Fibroblast of peridontal ligament (primary cell): Measurements from ENCODE around the gene HES4.
"Not testable (repeated sequence)": the region's sequence is repeated elsewhere in the genome, so short reads cannot be mapped to it uniquely, and the experiment has no call there.

Experiments used
- DNase-seq: peaks from one replicate; pipeline ENCODE4 v3.0.0-alpha.2; 2010; ENCODE audit errors: extremely low read depth

Gene HES4

GRCh38 chr1:1033731-1034438 is 34.0 kb upstream of the HES4 start:
- DNase-seq = no peak

GRCh38 chr1:1033009-1033587 is 33.2 kb upstream of the HES4 start:
- DNase-seq = peak; percentile 28

DNA sequence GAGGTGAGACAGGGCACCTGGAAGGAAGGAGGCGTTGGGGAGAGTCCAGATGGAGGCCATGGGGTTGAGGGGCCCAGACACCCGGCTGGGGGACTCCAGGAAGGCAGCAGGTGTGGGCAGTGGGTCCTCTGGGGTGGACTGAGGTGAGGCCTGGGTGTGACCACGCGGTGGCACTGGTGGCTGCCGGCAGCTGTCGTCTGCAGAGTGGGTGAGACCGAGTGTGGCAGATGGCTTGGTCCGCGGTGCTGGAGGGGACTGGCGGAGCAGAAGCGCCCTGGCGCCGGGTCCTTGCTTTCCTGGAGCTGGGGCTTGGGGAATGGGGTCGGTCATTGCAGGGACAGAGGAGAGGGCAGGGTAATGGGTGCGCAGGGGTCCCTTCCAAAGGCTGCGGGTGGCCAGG is 32.5 kb upstream of the HES4 start:
- DNase-seq = no peak

DNA sequence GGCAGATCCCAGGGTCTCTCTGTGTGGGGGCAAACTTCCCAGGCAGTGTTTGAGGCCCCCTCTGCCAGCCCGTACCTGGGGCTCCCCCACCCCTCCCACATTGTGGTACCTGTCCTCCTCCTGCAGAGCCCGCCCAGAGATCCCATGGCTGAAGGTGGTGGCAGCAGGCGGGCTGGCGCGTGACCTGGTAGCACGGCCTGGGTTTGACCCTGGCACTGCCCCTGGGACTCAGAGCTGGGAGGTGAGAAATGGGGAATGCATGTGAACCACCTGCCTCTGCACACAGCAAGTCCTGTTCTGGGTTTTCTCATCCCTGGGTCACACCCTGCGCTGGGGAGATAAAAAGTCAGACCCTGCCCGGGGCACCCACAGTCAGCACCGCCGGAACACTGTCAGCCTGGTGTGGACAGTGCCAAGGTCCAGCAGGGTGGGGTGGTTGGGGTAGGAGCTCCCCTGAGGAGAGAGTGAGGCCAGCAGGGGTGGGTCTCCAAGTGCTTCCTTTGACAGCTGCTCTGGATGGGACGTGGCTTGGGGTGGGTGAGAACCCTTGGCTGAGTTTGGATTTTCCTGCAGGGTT is 31.9 kb upstream of the HES4 start:
- DNase-seq = no peak

GRCh38 chr1:1030867-1031658 is 31.2 kb upstream of the HES4 start:
- DNase-seq = not testable (repeated sequence)

- DNase-seq = no peak
Observed at GRCh38 chr1:1027791-1028190, 27.9 kb upstream of the HES4 start.

- no peak for DNase-seq
Observed at GRCh38 chr1:1026599-1027413, 26.9 kb upstream of the HES4 start.

DNA sequence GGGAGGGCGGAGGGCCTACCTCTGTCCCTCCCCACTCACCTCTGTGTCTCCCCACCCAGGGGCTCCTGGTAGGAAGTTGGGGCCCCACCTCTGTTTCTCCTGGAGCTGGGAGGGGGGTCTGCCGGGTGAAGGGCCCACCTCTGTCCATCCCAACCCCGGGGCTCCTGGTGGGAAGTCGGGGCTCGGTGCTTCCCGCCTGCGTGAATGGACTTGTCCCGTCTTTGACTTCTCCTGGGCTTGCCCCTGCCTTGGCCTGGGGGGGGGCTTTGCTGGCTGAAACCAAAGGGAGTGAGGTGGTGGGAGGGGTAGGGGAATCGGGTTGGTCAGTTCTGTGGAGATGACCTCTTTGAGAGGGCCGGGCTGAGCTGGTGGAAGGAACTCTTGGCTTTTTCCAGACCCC is 25.8 kb upstream of the HES4 start:
- DNase-seq = no peak

DNA sequence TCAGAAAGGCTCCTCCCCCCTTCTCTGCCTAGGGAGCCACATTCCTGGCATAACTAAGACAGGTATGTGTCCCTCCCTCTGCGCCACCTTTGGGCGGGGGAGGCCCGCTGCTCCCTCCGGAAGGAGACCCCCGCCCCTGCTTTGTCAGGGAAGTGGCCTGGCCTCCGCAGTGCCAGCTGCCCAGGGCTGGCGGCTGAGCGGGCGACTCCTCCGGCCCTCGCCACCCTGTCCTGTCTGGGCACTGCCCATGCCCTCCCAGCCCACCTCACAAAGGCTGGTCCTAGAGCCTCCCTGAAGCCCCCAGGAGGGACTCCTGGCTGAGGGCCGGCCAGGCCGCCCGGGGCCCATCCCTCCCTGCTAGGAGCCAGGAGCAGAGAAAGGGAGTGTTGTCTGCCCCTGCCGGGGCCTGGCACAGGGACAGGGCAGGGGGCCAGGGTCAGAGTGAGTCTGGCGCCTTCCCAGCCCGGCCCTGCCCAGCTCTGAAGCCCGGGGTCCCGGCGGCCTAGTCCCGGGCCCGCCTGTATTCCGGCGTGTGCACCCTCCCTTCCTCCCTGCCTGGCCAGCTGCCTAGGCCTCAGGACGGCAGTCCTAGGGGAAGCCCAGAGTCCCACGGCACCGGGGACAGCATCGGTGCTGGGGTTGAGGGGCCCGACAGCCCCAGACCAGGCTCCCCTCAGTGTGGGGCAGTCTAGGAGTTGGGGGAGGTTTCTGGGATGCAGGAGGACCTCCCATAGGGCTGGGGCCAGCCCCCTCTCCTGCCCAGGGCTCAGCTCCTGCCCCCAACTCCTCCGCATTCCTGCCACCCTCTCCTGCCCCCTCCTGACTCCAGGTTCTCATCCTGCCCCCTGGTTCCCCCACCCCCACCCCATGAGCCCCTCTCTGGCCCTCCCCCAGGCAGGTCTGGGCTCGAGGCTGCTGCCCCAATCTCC is 25.1 kb upstream of the HES4 start:
- DNase-seq = no peak

DNA sequence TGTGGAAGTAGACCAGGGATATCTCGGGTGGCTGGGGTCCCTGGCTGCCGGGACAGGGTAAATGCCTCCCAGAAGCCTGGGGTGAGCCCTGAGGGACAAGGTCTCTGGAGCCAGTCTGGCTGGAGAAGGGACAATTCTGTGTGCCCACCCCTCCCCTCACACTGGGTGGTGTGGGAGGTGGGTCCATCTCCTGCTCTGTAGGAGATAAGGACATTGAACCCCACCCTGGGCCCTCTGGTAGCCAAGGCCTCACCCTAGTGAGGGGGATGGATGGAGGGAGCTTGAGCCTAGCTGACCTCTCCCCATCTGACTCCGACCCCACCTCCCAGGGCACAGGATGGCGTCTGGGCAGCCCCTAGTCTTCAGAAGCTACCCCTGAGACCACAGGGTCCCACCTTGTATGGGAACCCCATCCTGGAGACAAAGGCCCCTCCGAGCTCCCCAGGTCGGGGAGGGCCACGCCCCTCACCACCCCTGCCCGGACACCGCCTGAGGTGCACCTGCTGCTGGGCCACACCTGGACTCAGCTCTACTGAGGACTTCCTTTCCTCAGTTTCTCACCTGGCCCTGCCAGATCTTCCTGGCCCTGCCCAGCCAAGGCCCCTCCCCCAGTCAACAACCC is 24.4 kb upstream of the HES4 start:
- no peak for DNase-seq

- DNase-seq = no peak
Observed at GRCh38 chr1:1023700-1024099, 23.8 kb upstream of the HES4 start.

DNA sequence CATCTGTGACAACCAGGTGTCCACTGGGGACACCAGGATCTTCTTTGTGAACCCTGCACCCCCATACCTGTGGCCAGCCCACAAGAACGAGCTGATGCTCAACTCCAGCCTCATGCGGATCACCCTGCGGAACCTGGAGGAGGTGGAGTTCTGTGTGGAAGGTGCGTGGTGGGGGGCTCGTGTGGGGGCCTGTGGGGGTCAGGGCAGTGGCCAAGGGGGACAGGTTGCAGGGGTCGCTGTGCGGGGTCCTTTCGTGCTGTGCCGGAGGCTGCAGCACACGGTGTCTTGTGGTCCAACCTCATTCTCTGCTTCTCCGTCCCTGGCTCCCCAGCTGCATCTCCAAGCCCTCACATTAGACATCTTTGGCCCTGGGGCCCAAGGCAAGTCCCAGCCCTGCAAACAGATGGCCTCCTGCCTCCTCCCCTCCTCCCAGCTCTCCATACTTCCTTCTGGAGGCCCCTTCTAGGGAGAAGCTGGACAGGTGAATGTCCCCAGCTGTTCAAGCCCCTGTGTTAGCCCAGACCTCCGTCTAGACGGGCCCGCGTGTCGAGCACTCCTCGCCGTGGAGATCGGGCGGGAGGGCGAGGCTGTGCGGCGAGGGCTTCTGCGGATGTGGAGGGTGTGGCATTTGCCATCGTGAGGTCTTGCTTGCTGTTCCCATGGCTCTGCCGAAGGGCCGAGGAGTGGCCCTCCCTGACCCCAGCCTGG is 22.6 kb upstream of the HES4 start:
- no peak for DNase-seq

DNA sequence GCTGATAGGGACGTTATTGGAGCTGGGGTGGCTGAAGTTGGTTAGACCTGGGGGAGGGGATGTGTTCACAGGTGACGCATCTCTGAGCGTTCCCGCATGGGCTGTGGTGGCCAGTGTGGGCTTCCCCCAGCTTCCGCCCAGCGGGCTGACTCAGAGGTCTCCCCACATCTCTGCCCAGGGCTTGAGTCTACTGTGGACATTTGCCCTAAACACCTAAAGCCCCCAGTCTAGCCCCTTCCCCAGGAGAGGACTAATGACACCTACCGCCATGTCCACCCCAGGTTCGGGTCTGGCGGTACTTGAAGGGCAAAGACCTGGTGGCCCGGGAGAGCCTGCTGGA is 22.0 kb upstream of the HES4 start:
- DNase-seq = no peak

DNA sequence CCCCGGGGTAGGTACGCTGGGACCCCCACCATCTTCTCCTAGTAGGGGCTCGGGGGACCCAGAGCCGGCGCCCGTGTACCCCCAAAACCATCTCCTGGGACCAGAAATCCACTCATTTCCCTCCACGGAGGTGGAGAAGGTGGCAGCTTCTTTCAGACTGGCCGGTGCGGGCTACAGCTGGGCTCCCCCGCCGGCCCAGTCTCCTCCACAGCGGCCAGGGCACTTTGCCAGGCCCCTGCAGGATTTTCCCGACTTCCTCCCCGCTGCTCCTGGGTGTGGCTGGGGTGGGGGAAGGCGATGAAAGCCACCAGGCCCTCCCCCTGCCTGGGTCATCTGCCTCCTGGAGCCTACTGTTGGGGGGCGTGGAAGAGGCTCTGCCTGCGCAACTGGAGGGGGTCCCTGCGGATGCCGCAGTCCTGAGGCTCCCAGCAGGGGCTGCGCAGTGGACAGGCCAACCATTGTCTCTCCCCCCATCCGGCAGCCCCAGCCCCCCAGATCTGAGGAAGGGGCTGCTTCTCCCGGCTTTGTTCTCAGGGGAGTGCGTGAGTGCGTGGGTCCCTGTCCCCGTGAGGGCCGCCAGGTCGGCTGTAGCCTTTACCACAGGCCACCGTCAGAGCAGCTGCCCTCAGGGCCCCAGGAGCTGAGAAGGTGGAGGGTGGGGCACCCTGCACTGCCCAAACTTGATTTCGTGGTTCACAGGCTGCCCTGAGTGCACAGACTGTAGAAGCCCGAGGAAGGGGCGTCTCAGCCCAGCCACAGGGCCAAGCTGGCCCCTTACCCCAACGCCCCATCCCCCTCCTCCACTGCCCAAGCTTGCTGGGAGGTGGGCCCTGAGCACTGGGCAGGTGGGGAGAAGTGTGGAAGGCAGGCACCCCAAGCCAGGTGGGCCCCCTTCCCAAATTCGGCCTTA is 21.4 kb upstream of the HES4 start:
- peak; percentile 38 for DNase-seq

DNA sequence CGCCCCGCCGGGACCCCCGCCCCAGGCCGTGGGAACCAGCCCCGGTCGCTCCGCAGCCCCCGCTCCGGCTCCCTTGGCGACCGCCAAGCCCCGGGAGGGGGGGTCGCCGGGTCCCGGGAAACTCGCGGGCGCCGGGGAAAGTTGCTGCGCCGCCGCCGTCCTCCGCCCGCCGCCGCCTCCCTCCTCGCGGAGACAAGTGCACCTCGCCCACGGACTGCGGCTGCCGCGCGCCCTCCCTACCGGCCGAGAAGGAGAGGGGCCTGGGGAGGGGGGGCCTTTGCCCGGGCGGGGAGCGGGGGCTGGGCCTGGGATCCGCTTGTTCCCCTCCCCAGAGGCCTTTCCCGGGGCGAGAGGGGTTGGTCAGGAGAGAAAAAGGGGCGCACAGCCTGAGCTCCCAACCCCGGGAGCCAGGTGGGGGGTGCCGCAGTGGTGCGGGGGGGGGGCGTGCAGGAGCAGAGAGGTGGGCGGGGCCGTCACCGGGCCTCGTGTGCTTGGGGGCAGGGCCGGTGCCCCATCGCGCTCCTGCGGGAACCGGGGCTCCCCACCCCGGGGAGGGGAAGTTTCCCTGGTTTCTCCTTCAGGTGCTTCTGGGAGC is 20.6 kb upstream of the HES4 start:
- DNase-seq = no peak

GRCh38 chr1:1020000-1020404 is 20.1 kb upstream of the HES4 start, which contains the start of gene AGRN:
Gene AGRN (plus strand): TSS chr1:1020120. CDS start chr1:1020173, 53 bp downstream.
- no peak for DNase-seq

- peak; percentile 68 for DNase-seq
Observed at GRCh38 chr1:1019122-1019999, 19.5 kb upstream of the HES4 start.
